Testis (tissue), 2 donors: ENCODE results near the gene RNASEL.

Experiments
- POLR2A ChIP-seq: fragments of 450-650 bp; IDR thresholded peaks from one replicate; pipeline ENCODE4 v1.6.1; 2017; ENCODE audit warnings: antibody characterized with exemption, mild to moderate bottlenecking, moderate library complexity
- TF ChIP-seq, protein P1 (sequence below), 3 experiments: fragments of 450-650 bp in 2 of 3; fragments of 200-600 bp in 1 of 3; sonication (generic) in 1 of 3; IDR thresholded peaks; one replicate each; pipeline ENCODE4 v1.5.1; 2016 to 2019; ENCODE audit warnings: antibody characterized with exemption in 3 of 3, mild to moderate bottlenecking in 2 of 3, moderate library complexity in 1 of 3

- TF ChIP-seq, protein P1, sequence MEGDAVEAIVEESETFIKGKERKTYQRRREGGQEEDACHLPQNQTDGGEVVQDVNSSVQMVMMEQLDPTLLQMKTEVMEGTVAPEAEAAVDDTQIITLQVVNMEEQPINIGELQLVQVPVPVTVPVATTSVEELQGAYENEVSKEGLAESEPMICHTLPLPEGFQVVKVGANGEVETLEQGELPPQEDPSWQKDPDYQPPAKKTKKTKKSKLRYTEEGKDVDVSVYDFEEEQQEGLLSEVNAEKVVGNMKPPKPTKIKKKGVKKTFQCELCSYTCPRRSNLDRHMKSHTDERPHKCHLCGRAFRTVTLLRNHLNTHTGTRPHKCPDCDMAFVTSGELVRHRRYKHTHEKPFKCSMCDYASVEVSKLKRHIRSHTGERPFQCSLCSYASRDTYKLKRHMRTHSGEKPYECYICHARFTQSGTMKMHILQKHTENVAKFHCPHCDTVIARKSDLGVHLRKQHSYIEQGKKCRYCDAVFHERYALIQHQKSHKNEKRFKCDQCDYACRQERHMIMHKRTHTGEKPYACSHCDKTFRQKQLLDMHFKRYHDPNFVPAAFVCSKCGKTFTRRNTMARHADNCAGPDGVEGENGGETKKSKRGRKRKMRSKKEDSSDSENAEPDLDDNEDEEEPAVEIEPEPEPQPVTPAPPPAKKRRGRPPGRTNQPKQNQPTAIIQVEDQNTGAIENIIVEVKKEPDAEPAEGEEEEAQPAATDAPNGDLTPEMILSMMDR (IDR thresholded peaks at IDR 0.05) = no peak
- no peak for TF ChIP-seq POLR2A
Measured at GRCh38 chr1:182525342-182525741, 63.7 kb downstream of the RNASEL start.
